Panc1 (cell line): ENCODE results near the gene CBX3. TPM values are rescaled to one million over a fixed set of nuclear protein-coding genes. Genes with fewer than 3 reads are reported as not detected.

Experiments
- ATAC-seq: fragments of 200-7000 bp; cut with Tn5 transposase; 2 replicates; pipeline ENCODE4 v1.9.1; 2020; ENCODE audit warnings: mild to moderate bottlenecking, moderate library complexity
- BruUV-seq: library from RNA; stranded (reverse); fragments of 400-500 nt; replicated peaks from 2 replicates; lab custom pipeline; 2021; lab: Mats Ljungman, UMichigan
- CTCF ChIA-PET: fragments of 300-600 bp; sonication (Branson Sonifier 250); formaldehyde crosslinking; loops from one replicate; lab custom pipeline; 2022; ENCODE audit warnings: antibody characterized with exemption; lab: Charles Lee
- POLR2A ChIA-PET: fragments of 300-600 bp; sonication (Branson Sonifier 250); formaldehyde crosslinking; loops from one replicate; lab custom pipeline; 2022; ENCODE audit warnings: antibody characterized with exemption; lab: Charles Lee
- DNase-seq: peaks from one replicate; pipeline ENCODE4 v3.0.0-alpha.2; 2010; ENCODE audit warnings: low read depth, low spot score
- H3K27ac ChIP-seq: 2 replicates; pipeline ENCODE4 v1.5.1; 2011; ENCODE audit warnings: mild to moderate bottlenecking, low read length, inconsistent platforms
- H3K27me3 ChIP-seq: fragments of 200-500 bp; sonication (Bioruptor generic); 2 replicates; pipeline ENCODE4 v1.6.0; 2014; ENCODE audit warnings: low read length, inconsistent platforms; ENCODE audit not compliant: control insufficient read depth, insufficient read depth
- H3K36me3 ChIP-seq: fragments of 200-500 bp; sonication (Bioruptor generic); 2 replicates; pipeline ENCODE4 v1.5.1; 2014; ENCODE audit warnings: inconsistent platforms, mild to moderate bottlenecking, low read length, moderate library complexity; ENCODE audit not compliant: control insufficient read depth, insufficient read depth
- H3K4me1 ChIP-seq: 2 replicates; pipeline ENCODE4 v1.5.1; 2011; ENCODE audit warnings: inconsistent platforms, mild to moderate bottlenecking, low read length, moderate library complexity; ENCODE audit not compliant: control insufficient read depth, insufficient read depth
- H3K4me3 ChIP-seq, 2 experiments: 2 replicates each; pipeline ENCODE4 v1.5.1; 2011 to 2012; ENCODE audit warnings: low read depth in 2 of 2, low read length in 2 of 2, mild to moderate bottlenecking in 2 of 2, inconsistent platforms in 1 of 2, moderate library complexity in 1 of 2
- H3K9me3 ChIP-seq: fragments of 200-500 bp; sonication (Bioruptor generic); 2 replicates; pipeline ENCODE4 v1.5.1; 2014; ENCODE audit warnings: low read depth, mild to moderate bottlenecking, inconsistent platforms, low read length, moderate library complexity; ENCODE audit not compliant: control insufficient read depth, insufficient read depth
- CTCF ChIP-seq: fragments of 450-650 bp; IDR thresholded peaks from 2 replicates; pipeline ENCODE4 v1.5.1; 2017; ENCODE audit warnings: mild to moderate bottlenecking
- POLR2AphosphoS5 ChIP-seq: IDR thresholded peaks from 2 replicates; pipeline ENCODE4 v1.6.1; 2012; ENCODE audit warnings: mild to moderate bottlenecking, low read depth, low read length, moderate library complexity
- REST ChIP-seq, 2 experiments: IDR thresholded peaks; 2 replicates each; pipeline ENCODE4 v1.6.1; 2011 to 2012; ENCODE audit warnings: low read depth in 2 of 2, control low read depth in 1 of 2, low read length in 1 of 2, mild to moderate bottlenecking in 1 of 2, moderate library complexity in 1 of 2; ENCODE audit not compliant: insufficient read depth in 1 of 2
- SIN3A ChIP-seq: IDR thresholded peaks from 2 replicates; pipeline ENCODE4 v1.6.1; 2012; ENCODE audit warnings: low read depth, mild to moderate bottlenecking, low read length, moderate library complexity, borderline replicate concordance; ENCODE audit not compliant: insufficient read depth
- TCF7L2 ChIP-seq: IDR thresholded peaks from 2 replicates; pipeline ENCODE4 v1.6.1; 2011; ENCODE audit warnings: mild to moderate bottlenecking, low read depth, low read length, inconsistent platforms
- in situ Hi-C: cut with HindIII; loops from 2 replicates; pipeline ENCODE4 v1.10.0; 2016; ENCODE audit warnings: low sequenced_read_pairs, low pct_unique_long_range_greater_than_20kb
- intact Hi-C: fragments of 100-400 bp; cut with micrococcal nuclease; formaldehyde crosslinking; loops from one replicate; pipeline ENCODE4 v1.10.0; 2022; ENCODE audit not compliant: unreplicated experiment
- total RNA-seq: library from RNA; stranded (reverse); gene quantifications from one replicate; pipeline ENCODE4 v1.2.1, GENCODE V29; 2021; ENCODE audit not compliant: unreplicated experiment

The CBX3 gene
- total RNA-seq, 1 experiment from 2014 or later, result 308 TPM

GRCh38 chr7:26182706-26183105 is 18.8 kb upstream of the CBX3 start:
- peak overlapping the region; percentile 4; the same call in 1 of the 2 replicates for H3K27ac ChIP-seq
- CTCF ChIA-PET, result interaction anchor here (1.0 to 1.1 kb wide), 2 partner anchors 92 to 183 kb away, joined by 3 to 4 read pairs; no protein-coding TSS in a partner anchor
- POLR2A ChIA-PET, result interaction anchor here (0.7 to 0.8 kb wide), 2 partner anchors 8 to 17 kb away, joined by 3 to 4 read pairs; no protein-coding TSS in a partner anchor

GRCh38 chr7:26183545-26184280 is 17.8 kb upstream of the CBX3 start:
- no peaks in the 10 kb centered on the region for H3K27me3 ChIP-seq
- ATAC-seq (no peak), DNase-seq (no peak)
- H3K36me3 ChIP-seq, result peaks cover 7% of the 10 kb centered on the region
- H3K4me3 ChIP-seq, result no peak overlapping the region
- POLR2A ChIA-PET, result no interaction called here
- no TSS peak for BruUV-seq
- no peaks in the 10 kb centered on the region for H3K9me3 ChIP-seq
- TF ChIP-seq POLR2AphosphoS5 (peak; percentile 17; the same call in 1 of the 2 replicates), CTCF (no peak), TCF7L2 (no peak; the same call in 1 of the 2 replicates), SIN3A (no peak; the same call in 1 of the 2 replicates), REST (IDR thresholded peaks at IDR 0.05; ENCODE audit: insufficient read depth in 1 of 2, low read depth in 2 of 2, low read length in 1 of 2) (no peak)
- H3K4me1 ChIP-seq, result peaks cover 64% of the 10 kb centered on the region
- in situ Hi-C loops, result no loop called here
- peak overlapping the region; percentile 8 for H3K27ac ChIP-seq
- CTCF ChIA-PET, result interaction anchor here (0.6 to 2.3 kb wide), 4 partner anchors 72 to 291 kb away, joined by 3 to 4 read pairs (median 4); no protein-coding TSS in a partner anchor
- intact Hi-C loops, result loop anchor here (5.0 to 10.0 kb wide), 4 partner anchors 91 to 291 kb away; no protein-coding TSS in a partner anchor

More at GRCh38 chr7:26182706-26183105, 18.8 kb upstream of the CBX3 start:
- intact Hi-C loops (loop anchor here (5.0 to 10.0 kb wide), 4 partner anchors 90 to 290 kb away; no protein-coding TSS in a partner anchor), in situ Hi-C loops (no loop called here)
- Histone ChIP-seq H3K4me1 (peaks cover 54% of the 10 kb centered on the region), H3K36me3 (peaks cover 5% of the 10 kb centered on the region; the same call in 1 of the 2 replicates), H3K9me3 (no peaks in the 10 kb centered on the region), H3K4me3 (no peak overlapping the region), H3K27me3 (no peaks in the 10 kb centered on the region)
- DNase-seq (no peak), ATAC-seq (peak; percentile 25)
- TF ChIP-seq POLR2AphosphoS5 (no peak), REST (IDR thresholded peaks at IDR 0.05; ENCODE audit: insufficient read depth in 1 of 2, low read depth in 2 of 2, low read length in 1 of 2) (no peak; a peak in 1 of 4 replicates), TCF7L2 (no peak)
- BruUV-seq, result no TSS peak
